ENCODE results near the gene ZNF566.

DNA sequence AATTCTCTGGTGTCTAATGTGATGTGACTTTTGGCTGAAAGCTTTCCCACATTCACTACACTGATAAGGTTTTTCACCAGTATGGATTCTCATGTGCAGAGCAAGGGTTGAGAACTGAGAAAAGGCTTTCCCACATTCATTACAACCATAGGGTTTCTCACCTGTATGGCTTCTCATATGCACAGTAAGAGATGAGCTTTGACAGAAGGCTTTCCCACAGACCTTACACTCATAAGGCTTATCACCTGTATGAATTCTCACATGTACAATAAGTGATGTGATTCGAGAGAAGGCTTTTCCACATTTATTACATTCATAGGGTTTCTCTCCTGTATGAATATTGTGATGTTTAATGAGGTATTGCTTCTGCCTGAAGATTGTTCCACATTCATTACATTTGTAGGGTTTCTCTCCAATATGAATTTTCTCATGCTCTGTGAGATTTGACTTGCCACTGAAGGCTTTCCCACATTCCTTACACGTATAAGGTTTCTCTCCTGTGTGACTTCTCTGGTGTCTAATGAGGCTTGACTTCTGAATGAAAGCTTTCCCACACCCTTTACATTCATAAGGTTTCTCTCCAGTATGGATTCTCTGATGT is 24.8 kb upstream of the ZNF566 start:
- TF ChIP-seq EZH2phosphoT487 (IDR thresholded peaks at IDR 0.05; ENCODE audit: insufficient read depth, low read depth), result no peak
- TF ChIP-seq EZH2 (IDR thresholded peaks at IDR 0.05; ENCODE audit: insufficient read depth, poor library complexity, severe bottlenecking), result no peak

Measured in GM23248 (cell line).